ENCODE data around the gene YPEL2. TPM values are rescaled to one million over a fixed set of nuclear protein-coding genes. Genes with fewer than 3 reads are reported as not detected.

The YPEL2 gene
- total RNA-seq, 2 donors from 2014 or later, result 64.2 to 79.9 TPM

DNA sequence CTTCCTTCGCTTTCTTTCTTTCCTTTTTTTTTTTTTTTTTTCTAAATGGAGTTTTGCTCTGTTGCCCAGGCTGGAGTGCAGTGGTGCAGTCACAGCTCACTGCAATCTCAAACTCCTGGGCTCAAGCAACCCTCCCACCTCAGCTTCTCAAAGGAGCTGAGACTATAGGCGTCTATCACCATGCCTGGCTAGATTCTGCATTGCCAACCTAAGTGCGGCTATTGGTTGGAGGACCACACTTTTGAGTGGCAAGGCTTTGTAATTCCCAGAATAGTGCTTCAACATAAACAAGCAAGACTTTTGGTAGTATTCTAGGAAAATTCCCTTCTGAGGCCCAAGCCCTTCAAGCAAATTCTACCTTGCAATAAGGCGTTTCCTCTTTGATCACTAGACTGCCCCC lies 107.8 kb downstream of the YPEL2 start:
- Histone ChIP-seq H3K27ac (peak overlapping the region; percentile 90 to 91), H3K9me3 (no peaks in the 10 kb centered on the region), H3K36me3 (no peaks in the 10 kb centered on the region), H3K4me3 (no peak overlapping the region), H3K4me1 (ENCODE audit: control insufficient read depth in 1 of 2, low read depth in 2 of 2) (peaks cover 26 to 59% of the 10 kb centered on the region in 2 donors), H3K27me3 (replicated peaks; ENCODE audit: insufficient read depth) (no peaks in the 10 kb centered on the region)
- ATAC-seq (ENCODE audit: insufficient number of reproducible peaks, low FRiP score, low read depth) (no peak), DNase-seq (ENCODE audit: low spot score) (no peak)
- TF ChIP-seq, protein P1, sequence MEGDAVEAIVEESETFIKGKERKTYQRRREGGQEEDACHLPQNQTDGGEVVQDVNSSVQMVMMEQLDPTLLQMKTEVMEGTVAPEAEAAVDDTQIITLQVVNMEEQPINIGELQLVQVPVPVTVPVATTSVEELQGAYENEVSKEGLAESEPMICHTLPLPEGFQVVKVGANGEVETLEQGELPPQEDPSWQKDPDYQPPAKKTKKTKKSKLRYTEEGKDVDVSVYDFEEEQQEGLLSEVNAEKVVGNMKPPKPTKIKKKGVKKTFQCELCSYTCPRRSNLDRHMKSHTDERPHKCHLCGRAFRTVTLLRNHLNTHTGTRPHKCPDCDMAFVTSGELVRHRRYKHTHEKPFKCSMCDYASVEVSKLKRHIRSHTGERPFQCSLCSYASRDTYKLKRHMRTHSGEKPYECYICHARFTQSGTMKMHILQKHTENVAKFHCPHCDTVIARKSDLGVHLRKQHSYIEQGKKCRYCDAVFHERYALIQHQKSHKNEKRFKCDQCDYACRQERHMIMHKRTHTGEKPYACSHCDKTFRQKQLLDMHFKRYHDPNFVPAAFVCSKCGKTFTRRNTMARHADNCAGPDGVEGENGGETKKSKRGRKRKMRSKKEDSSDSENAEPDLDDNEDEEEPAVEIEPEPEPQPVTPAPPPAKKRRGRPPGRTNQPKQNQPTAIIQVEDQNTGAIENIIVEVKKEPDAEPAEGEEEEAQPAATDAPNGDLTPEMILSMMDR (IDR thresholded peaks at IDR 0.05), result no peak

DNA sequence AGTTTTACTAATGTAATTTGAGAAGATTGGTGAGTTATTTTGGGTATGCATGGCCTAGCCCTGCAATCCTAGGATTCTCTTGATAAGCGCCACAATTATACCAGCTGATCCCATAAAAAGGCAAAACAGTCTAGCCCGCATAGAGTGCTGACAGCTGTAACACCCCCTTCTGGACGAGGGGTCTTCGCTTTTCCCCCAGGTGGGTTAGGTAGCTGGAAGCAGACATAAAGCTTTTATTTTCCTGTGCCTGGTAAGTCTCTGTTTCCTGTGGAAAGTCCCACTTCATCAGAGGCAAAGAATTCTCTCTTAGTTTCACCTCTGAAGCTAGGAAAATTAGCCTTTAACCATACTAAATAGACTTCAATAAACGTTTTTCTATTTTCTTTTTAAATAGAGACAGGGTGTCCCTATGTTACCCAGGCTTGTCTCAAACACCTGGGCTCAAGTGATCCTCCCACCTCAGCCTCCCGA lies 108.3 kb downstream of the YPEL2 start:
- no peak for ATAC-seq (ENCODE audit: insufficient number of reproducible peaks, low FRiP score, low read depth)
- H3K27ac ChIP-seq, result peak overlapping the region; percentile 90 to 91
- H3K27me3 ChIP-seq (replicated peaks; ENCODE audit: insufficient read depth), result no peaks in the 10 kb centered on the region
- H3K36me3 ChIP-seq, result no peaks in the 10 kb centered on the region
- peaks cover 24 to 54% of the 10 kb centered on the region in 2 donors for H3K4me1 ChIP-seq (ENCODE audit: control insufficient read depth in 1 of 2, low read depth in 2 of 2)
- H3K9me3 ChIP-seq, result no peaks in the 10 kb centered on the region
- TF ChIP-seq, protein P1 (IDR thresholded peaks at IDR 0.05), result no peak
- H3K4me3 ChIP-seq, result no peak overlapping the region
- DNase-seq (ENCODE audit: low spot score), result no peak

DNA sequence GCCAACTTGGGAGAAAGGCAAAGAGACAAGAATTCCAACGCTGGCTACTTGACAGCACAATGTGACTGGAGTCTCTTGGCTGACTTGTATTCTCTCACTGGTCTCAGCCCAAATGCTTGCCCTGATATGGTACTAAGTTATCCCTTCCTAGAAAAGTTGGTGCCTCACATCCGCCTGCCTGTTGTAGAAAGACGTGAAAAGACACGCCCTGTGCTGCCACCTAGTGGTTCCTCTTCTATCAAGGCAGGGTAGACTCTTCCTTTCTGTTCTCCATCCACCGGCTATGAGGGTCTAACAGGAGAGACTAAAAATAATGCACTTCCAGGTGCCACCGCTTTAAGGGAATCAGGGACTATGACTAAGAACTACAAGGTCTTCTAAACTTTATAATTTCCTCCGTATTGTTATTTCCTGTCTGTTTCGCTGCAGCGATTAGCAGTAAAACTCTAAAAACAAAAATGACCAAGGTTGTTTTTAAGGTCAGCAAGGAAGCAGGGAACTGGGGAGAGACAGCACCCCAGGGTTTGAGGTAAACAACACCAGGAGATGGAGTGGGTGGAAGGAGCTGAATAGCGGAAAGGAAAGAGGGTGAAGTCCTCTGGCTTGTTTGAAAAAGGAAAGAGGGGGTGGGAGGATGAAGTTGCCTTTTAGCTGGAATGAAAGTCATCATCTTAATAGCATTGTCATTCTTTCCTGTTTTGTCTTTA lies 109.5 kb downstream of the YPEL2 start:
- Histone ChIP-seq H3K4me3 (peak overlapping the region; percentile 52), H3K36me3 (no peaks in the 10 kb centered on the region), H3K4me1 (ENCODE audit: control insufficient read depth in 1 of 2, low read depth in 2 of 2) (peaks cover 20 to 43% of the 10 kb centered on the region in 2 donors), H3K9me3 (no peaks in the 10 kb centered on the region), H3K27me3 (replicated peaks; ENCODE audit: insufficient read depth) (no peaks in the 10 kb centered on the region), H3K27ac (peak overlapping the region; percentile 91)
- ATAC-seq (ENCODE audit: insufficient number of reproducible peaks, low FRiP score, low read depth) (peak; percentile 99), DNase-seq (ENCODE audit: low spot score) (peak; percentile 96)
- TF ChIP-seq, protein P1 (IDR thresholded peaks at IDR 0.05), result peak; percentile 82

DNA sequence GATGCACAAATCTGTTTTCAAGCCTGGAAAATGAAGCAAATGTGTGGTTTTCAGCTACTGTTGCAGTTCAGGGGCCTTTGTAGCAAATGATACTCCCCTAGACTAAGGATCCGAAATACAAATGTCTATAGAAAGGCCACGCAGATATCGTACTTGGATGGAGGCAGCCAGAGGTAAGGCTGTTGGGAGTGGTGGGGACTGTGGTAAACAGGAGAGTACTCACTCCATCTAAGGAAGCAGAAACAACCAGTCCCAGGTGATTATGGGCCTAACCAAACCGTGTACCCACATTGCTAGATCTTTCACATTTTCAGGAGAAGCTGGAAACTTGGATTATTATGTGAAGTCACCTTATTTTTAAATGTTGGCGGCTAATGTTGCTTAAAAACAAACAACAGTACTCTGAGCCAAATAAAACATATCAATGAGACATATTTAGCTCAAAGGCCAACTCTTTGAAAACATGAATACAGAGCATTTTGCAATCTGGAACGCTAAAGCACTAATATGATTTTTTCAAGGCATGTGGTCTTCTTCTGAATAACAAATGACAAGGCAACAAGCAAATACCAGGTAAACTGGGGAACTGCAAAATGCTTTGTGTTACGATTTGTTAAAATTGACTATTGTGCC lies 110.1 kb downstream of the YPEL2 start:
- no peaks in the 10 kb centered on the region for H3K9me3 ChIP-seq
- H3K36me3 ChIP-seq, result no peaks in the 10 kb centered on the region
- peaks cover 20 to 41% of the 10 kb centered on the region in 2 donors for H3K4me1 ChIP-seq (ENCODE audit: control insufficient read depth in 1 of 2, low read depth in 2 of 2)
- peak overlapping the region; percentile 91 for H3K27ac ChIP-seq
- H3K27me3 ChIP-seq (replicated peaks; ENCODE audit: insufficient read depth), result no peaks in the 10 kb centered on the region
- H3K4me3 ChIP-seq, result no peak overlapping the region
- no peak for DNase-seq (ENCODE audit: low spot score)
- TF ChIP-seq, protein P1 (IDR thresholded peaks at IDR 0.05), result no peak
- no peak for ATAC-seq (ENCODE audit: insufficient number of reproducible peaks, low FRiP score, low read depth)

DNA sequence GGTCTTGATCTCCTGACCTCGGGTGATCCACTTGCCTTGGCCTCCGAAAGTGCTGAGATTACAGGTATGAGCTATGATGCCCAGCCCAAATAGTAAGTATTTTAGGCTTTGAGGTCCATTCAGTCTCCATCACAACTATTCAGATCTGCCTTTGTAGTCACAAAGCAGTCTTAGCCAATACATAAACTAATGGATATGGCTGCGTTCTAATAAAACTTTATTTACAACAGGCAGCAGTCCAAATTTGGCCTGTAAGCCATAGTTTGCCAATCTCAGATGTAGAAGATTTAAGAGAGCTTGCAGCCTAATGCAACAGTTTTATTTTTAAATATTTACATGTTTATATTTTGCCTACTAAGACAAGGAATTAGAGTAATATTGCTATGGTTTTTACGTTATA lies 111.7 kb downstream of the YPEL2 start:
- TF ChIP-seq, protein P1 (IDR thresholded peaks at IDR 0.05), result no peak
- no peak for ATAC-seq (ENCODE audit: insufficient number of reproducible peaks, low FRiP score, low read depth)

More for the DNA sequence above, 111.7 kb downstream of the YPEL2 start:
- Histone ChIP-seq H3K36me3 (no peaks in the 10 kb centered on the region), H3K9me3 (no peaks in the 10 kb centered on the region), H3K27me3 (replicated peaks; ENCODE audit: insufficient read depth) (no peaks in the 10 kb centered on the region), H3K27ac (no peak overlapping the region), H3K4me1 (ENCODE audit: control insufficient read depth in 1 of 2, low read depth in 2 of 2) (peaks cover 20 to 35% of the 10 kb centered on the region in 2 donors), H3K4me3 (no peak overlapping the region)
- DNase-seq (ENCODE audit: low spot score), result no peak

Data from thoracic aorta (tissue), 2 donors.